COR-L47 (cell line): ENCODE measurements around the gene CCDC177.
A peak's percentile ranks its signal among the peaks of the same experiment; 100 is the strongest.

ENCODE experiments used
- DNase-seq: peaks from one replicate; lab custom pipeline; 2025; lab: John Stamatoyannopoulos, UW

Gene CCDC177

DNA sequence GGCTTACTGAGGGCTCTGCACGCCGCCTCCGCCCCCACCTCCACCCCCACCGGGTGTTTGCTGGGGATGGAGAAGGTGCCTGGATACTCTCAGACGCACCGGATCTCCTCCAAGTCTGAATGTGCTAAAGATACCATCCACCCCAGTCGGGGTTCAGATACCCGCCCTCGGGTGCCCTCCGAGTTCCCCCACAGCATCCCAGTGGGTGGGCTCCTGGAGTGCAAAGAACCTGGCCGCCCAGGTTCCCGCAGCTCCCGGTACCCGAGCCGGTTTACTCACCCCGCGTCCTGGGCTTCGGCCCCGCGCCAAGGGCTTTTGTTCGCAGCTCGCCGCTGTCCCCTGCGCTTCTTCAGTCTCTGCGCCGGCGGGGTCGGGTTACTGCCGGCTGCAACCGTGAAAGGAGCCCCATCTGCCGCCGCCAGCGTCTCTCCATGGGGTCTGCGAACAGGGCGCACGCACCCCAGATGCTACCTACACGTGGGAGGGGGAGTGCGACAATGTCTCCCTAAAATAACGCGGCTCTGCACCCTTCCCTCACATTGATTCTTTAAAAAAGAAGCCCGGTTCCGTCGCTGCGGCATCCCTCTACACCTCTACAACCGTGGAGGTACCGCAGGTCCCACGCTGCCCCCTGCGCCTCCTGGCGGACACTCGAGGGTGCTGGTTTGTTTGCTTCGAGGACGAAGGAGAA is at the start of gene CCDC177:
CCDC177 (minus strand) TSS at position 609 of the 691 bp plus-strand sequence. CDS start 1,249 bp downstream, outside the sequence.
- DNase-seq = peak; percentile 81

DNA sequence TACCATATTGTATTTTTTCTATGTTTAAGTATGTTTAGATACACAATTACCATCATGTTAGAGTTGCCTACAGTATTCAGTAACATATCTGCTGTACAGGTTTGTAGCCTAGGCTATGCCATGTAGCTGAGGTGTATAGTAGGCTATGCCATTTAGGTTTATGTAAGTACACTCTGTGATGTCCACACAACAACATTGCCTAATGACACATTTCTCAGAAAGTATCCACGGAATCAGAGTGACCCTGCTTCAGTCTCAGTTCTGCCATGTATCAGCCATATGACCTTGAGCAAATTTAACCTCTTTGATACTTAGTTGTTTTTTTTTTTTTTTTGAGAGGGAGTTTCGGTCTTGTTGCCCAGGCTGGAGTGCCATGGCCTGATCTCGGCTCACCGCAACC is 49.5 kb upstream of the CCDC177 start:
- no peak for DNase-seq

DNA sequence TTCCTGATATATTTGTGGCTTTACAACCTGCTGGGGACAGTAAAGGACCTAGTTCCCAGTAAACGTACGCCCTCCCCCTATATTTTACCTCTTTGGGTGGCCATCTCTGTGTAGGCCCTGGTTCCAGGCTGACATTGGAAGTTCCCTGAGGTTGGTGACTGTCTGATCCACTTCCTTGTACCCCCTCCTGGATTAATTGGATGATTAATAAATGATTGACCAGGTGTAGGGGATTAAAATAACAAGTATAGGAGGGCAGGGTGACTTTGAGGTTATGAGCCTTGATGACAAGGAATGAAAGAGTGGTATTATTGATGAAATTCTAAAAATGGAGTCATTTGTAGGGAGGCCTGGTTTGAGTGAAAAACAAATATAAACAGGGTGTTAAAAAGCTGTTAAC is 46.3 kb upstream of the CCDC177 start:
- DNase-seq = no peak

DNA sequence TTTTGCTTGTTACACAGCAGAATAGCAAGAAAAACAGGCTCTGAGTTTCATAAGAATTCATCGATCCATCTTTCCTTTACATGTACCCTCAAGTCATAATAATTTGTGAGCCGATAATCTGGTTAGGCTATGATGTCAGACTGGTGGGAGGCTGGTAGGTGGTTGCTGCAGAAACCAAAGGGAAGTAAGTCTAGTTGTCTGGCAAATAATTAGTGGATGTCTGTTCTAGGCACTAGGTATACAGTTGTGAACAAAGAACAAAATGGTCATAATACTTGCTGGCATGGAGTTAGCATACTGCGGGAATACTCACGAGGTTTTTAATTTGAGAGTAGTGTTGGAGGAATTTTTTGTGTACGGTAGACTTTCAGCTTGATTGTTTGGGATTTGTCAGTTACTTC is 45.5 kb upstream of the CCDC177 start:
- DNase-seq = no peak

DNA sequence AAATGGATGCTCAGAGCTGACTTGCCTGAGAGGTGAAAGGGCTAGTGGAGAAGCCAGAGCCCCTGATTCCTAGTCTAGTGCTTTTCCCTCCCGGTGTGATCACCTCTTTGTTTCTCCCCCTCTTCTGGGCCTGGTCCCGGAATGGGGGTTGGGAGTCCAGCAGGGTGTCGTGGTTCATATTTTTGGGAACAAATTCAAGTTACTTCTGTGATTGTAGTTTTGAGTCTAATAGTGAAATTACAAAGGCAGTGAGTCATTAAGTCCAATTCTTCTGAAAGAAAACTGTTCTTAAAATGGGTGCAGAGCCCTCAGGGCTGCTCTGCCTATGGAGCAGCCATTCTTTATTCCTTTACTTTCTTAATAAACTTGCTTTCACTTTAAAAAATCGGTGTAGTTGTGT is 44.3 kb upstream of the CCDC177 start:
- no peak for DNase-seq

DNA sequence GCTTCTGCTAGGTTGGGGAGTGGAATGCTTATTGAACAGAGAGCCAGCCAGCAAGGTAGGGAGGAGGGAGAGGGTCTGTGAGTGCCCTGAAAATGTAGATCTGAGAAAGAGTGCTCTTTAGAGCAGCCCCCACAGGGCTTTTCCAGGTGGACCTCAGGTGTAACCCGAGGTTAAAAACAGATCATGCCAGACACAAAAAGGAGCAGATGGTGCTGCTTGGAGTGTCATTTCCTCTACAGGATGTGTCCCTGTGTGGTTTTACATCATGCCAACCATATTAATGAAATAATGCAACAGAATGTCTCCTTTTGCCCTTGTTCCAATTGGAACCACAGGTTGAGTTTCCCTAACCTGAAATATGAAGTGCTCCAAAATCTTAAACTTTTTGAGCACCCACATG is 43.1 kb upstream of the CCDC177 start:
- DNase-seq = no peak

DNA sequence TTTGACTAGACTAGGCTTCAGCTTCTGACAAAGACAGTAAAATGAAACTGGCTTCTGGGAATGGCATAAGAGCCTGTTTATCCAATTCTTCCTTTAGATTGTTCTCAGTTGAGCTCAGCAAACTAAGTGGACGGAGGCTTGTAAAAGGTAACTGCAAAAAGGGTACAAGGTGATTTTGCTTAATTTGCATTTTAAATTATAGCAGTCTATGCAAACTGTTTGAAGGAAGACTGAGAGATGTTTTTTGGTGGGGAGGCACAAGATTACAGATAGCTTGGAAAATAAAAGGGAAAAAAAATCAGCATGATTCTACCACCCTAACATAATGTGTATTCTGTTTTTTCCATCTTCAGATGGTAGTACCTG is 41.7 kb upstream of the CCDC177 start:
- no peak for DNase-seq

DNA sequence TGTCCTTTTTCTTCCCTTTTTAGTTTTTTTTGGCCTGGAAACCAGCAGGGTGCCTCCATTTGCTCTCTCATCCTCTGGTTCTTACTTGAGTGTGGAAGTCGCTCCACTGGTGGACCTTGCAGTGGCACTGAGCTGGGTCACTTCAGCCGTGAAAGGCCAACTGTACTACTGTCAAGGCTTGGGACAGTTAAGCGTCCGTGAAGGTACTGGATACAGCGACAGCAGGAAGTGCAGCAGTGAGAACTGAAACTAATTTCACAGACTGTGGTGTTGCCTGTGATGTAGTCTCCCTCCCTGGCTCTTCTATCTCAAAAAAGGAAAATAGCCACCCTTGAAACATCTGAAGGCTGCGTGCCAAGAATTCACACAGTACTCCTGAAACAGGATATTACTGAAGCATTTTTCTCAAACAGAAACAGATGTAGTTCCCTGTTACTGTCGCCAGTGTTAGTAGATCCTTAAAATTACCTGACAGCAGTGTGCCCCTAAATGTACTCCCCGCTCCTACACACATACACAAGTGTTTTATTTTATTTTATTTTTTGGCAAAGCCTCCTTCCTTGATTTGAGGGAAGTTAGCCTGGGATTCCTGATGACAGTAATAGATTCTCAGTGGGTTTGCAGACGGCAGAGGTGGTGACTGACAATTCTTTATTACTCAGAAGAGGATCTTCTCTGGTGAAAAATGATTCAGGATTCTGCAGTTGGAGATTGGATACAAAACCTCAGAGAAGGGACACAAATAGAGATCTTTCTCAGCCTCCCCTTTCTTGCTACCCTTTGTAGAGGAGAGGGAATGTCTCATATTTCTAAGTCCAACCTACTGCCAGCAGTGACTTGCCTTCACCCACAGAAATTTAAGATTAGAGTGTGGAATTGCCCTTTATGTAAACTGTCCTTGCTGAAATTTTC is 41.1 kb upstream of the CCDC177 start:
- DNase-seq = peak; percentile 69

DNA sequence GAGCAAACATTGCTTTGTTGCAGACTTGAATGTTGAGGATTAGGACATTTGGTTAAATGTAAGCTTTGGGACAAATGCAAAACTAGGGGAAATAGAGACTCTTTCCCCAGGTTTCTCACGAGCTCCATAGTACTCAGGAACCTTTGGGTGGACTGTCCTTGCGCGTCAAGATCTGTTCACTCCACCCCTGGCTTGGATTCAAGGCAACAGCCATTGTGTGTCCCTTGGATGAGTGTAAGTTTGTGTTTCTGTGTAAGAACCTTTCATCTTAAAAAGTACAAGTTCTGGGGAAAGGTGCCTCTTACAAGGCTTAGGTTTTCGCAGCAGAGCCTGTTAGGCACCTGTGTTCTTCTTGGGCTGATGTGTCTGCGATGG is 40.4 kb upstream of the CCDC177 start:
- DNase-seq = no peak

DNA sequence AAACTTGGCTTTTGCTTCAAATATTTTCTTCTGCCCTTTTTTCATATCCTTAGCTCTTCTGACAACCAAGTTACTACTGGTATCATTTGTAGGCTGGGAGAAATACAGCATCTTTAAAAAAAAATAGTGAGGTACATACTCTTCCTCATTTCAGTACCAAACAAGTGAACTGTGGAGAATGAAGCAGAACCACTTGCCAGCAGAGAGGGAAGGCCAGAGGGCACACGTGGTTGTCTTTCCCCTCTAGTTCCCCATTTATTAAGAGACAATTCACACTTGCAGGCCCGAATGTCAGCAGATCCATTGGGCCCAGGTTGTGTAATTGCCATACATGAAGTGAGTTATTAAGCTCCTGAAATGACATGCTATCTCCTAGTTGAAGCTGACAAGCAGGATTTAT is 39.9 kb upstream of the CCDC177 start:
- no peak for DNase-seq

DNA sequence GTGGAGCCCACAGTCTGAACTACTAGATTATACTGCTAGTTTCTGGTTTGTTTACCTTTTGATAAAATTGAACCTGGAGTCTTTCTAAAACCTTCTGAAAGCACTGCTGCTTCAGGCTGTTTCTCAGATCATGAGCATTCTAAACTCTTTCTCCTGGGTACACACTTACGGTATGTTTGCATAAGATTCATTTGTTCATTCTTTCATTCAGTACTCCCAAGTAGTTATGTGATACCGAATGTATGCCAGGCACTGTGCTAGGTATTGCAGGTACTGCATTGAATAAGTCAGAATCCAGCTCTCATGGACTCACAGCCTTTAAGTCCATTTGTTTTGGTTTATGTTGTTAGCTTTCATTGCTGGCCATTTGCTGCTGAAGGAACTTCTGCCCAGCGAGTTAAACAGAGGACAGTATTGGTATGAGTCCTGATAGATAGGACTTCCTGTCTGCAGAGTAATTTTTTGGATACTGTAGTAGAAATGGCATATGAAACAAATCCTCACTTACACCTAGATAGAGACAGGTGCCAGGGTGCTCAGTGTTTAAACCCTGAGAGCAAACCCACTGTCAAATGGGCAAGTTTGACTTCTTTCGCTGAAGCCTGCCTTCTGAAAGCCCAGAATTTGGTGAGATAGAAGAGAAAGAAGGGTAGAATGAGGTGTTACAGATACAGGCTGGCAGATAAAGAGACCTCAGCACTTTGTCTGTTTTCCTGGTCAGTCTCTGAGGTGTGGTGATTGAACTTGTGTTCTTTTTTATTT is 38.8 kb upstream of the CCDC177 start:
- no peak for DNase-seq

DNA sequence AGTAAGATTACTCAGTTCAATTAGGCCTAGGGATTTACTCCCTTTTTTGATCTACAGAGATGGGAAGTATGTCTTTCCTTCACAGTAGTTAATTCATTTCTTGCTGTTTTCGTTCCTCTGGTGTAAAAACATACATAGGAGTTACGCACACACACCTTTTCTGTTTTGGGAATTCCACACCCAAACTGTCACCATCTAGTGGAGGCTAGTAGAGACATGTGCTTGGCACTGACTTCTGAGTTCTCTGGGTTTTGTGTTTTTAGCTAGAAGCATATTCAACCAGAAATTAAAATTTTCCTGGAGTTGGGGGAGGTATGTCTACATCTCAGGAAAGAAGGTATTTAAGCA is 38.1 kb upstream of the CCDC177 start:
- no peak for DNase-seq

DNA sequence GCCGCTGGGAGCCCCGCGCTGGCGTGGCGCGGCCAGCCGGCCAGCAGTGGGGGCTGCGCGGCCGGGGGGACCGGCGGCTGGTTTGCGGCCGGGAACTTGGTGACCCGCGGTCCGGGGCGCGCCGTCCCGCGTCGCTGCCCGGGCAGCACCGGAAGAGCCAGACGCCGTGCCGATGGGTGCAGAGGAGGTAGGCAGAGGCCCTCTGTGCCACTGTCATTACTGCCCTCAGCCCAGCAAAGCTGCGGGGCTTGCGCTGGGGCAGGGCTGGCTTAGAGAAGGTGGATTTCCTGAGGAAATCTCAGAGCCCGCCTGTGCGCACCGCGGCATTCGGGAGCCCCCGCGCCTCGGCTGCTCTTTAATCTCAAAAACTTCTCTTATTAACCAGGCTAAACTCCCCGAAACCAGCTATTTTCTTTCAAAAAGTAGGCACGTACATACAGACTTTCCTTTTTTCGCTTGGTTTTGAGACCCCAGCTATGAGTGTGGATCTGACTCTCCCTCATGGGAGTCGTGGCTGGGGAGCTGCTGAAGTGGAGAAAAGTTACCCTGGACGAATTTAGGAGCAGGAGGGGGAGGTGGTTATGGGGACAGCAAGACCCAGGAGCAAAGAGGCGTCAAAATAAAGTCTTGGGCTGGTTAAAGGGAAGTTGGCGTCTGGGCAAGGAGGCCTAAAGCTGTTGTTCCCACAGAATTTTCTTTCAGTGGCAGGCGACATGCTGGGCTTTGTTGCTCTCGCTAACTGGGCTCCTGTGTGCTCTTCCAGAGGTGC is 37.5 kb upstream of the CCDC177 start:
- DNase-seq = peak; percentile 26

DNA sequence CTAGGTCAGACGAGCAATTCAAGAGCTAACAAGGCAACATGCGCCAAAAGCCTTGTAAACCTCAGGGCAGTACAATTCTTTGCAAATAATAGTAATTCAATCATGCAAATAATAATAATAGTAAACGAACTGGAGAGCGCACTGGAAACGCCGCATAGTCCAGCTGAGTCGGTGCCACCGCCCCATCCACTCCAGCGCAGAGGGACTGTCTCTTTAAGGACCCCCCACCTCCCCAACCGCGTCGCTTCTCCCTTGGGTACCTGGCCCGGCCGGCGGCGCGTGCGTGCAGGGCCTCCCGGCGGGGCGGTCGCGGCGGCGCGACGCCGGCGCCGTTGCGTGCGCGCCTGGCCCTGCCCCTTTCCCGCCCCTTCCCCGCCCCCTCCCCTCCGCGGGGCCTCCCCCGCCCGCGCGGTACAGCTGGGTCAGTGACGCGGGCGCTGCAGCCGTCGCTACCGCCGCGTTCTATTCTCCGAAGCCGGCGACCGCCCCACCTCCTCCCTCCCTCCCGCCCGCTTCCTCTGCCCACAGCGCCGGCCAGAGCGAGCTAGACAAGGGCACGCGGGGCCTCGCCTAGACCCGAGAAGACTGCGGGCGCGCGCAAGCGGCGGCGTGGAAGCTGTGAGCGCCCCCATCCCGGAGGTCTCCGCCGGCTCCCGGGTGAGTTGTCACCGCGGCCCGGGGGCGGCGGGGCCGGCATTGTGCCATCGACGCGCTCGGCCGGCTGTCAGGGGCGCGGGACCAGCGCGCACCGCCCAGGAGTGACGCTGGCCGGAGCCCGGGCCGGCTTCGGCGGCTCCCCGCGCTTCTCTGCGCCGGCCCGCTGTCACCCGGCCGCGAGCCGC is 36.7 kb upstream of the CCDC177 start, which contains the start of gene SUSD6:
SUSD6 (plus strand) TSS at position 425 of the 842 bp plus-strand sequence. CDS start 46,997 bp downstream, outside the sequence.
- DNase-seq = peak; percentile 94

DNA sequence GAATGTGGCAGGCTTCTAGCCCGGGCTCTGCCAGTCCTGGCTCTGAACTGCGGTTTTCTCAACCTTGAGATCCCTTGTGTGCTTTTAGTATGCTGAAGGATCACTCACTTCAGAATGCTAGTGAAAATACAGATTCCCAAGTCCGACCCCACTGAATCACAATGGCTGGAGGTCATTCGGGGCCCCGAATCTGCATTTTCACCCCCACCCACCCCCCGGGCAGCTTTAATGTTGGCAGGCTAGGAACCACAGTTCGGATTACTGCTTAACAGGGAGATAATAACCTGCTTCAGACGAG is 36.2 kb upstream of the CCDC177 start:
- peak; percentile 77 for DNase-seq

DNA sequence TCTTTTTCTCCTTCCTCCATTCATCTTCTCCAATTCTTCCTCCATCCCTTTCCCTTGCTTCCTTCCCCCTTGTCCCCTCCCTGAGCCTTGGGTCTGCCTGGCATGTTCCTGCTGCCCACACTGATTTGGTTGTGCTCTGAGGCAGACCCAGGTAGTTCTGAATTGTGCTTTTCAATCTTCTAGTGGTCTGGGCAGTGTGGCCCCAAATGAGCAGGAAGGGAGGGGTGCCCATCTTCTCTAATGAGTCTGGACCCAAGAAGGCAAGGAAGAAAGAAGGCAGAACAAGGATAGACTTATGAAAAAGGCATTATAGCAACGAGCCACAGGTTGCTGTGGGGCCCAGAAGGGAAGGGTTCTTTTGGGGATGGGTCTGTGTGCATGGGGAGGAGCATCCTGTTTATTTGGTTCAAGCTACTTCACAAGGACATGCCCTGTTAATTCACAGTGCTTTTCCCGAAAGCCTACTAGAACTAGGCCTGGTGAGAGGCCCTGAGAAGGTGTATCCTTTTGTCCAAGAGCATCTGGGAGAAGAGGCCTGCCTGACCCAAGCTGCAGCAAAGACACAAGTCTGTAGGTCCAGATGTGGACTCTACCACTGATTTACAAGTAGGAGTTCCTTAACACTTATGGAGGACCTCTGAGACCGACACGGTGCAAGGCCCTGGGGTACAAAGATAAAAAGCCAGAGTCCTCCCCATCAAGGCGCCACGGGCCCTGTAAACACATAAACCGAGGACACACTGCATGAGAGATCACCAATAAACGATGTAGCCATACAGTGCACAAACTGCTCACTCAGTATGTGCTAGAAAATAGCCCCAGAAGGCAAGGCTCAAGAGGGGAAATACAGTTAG is 35.6 kb upstream of the CCDC177 start:
- DNase-seq = no peak

DNA sequence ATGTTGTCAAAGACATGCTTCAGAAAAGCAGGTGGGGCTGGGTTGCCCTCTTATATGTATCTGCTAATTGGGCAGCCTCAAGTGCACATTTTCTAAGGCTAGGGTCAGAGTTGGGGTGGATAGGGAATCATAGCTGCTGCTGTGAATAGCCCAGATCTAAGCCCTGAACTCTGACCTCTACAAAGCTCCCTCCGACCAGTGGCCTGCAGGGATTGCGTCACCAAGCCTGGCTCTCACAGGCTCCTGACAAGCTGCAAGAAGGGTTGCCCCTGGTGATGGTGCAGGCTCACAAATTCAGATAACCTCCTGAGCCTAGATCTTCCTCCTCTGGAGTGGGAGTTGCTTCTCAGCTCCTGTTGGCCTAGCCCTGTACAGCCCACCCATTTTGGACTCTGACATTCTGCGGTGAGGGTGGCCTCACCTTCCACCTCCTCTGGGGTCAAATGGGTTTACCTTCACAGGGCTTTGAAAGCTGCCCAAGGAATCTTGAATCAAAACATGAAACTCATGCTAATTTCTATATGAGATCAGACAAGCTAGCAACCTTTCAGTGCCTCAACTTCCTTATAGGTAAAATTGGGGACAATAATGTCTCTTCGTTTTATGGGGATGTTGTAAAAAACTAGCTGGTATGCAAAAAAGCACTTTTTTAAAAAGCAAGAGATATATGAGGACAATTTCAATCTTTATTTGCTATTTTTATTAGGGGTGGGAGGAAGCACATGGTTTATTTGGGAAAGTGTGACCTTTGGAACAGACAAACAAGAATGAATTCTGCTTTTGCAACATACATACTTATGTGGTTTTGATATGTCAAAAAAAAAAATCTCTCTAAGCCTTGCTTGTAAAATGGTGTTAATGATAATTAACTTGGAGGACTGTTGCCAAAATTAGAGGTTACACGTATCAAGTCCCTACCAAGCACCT is 31.9 kb upstream of the CCDC177 start:
- DNase-seq = no peak

DNA sequence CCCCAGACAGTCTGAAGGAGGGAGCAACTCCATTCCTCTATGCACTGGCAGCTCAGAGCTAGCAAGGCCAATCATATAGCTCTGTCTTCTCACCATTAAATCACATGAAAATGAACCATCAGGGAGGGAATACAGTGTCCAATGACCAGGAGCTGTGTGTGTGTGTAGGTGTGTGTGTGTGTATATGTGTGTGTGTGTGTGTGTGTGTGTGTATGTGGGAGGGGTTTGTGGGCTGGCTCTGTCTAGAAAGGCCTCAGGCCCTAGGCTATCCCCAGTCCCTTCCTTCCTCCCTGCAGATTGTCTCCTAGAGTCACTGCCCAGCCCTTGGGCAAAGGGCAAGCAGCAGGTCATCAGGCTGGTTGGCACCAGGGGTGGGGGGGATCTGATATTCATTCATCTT is 31.1 kb upstream of the CCDC177 start:
- DNase-seq = no peak

DNA sequence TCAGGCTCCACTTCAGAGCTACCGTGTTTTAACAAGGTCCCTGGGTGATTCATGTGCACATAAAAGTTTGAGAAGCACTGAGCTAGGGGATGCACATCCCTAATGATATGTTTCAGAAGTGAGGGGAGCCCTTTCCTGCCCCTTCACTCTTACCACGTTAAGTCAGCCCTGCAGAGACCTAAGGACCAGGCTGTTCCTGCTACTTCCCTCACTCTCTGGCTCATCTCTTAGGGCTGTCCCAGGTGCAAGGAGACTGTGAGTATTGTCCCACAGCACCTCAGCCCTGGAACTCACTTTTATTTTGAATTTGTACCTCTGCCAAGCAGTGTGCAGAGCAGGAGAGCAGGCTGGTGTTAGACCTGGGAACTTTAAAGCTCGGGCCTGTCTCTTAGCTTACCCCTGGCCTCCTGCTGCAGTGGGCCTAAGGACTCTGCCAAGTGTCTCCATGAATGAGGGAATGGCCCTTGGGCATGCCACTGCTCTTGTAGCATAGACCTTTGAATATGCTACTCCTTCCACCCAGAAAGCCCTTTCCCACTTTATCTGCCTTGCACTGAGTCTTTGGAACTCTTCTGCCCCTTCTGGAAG is 25.7 kb upstream of the CCDC177 start:
- DNase-seq = no peak
